HG02798 (cell line): ENCODE results near the gene ATXN7L1.

Experiments used
- ATAC-seq: cut with Tn5 transposase; IDR thresholded peaks from one replicate; pipeline ENCODE4 v1.9.1; 2021; ENCODE audit warnings: mild to moderate bottlenecking; ENCODE audit not compliant: unreplicated experiment, poor library complexity

The ATXN7L1 gene

GRCh38 chr7:105830405-105831301 is 45.7 kb downstream of the ATXN7L1 start:
- ATAC-seq: no peak

- no peak for ATAC-seq
Measured at GRCh38 chr7:105829681-105830322, 46.6 kb downstream of the ATXN7L1 start.

GRCh38 chr7:105828141-105828540 is 48.3 kb downstream of the ATXN7L1 start:
- ATAC-seq: no peak

- ATAC-seq: no peak
Measured at GRCh38 chr7:105827151-105827875, 49.1 kb downstream of the ATXN7L1 start.

- ATAC-seq: no peak
Measured at GRCh38 chr7:105826143-105826542, 50.3 kb downstream of the ATXN7L1 start.

GRCh38 chr7:105825371-105825770 is 51.0 kb downstream of the ATXN7L1 start:
- no peak for ATAC-seq

- no peak for ATAC-seq
Measured at GRCh38 chr7:105822806-105823205, 53.6 kb downstream of the ATXN7L1 start.

GRCh38 chr7:105821527-105821926 is 54.9 kb downstream of the ATXN7L1 start:
- ATAC-seq: no peak

GRCh38 chr7:105820363-105821066 is 55.9 kb downstream of the ATXN7L1 start:
- ATAC-seq: no peak

- no peak for ATAC-seq
Measured at GRCh38 chr7:105819559-105819958, 56.8 kb downstream of the ATXN7L1 start.

GRCh38 chr7:105816954-105817615 is 59.3 kb downstream of the ATXN7L1 start:
- ATAC-seq: no peak

- no peak for ATAC-seq
Measured at GRCh38 chr7:105816266-105816843, 60.0 kb downstream of the ATXN7L1 start.

- no peak for ATAC-seq
Measured at GRCh38 chr7:105815576-105815975, 60.8 kb downstream of the ATXN7L1 start.

- no peak for ATAC-seq
Measured at GRCh38 chr7:105814481-105814880, 61.9 kb downstream of the ATXN7L1 start.

GRCh38 chr7:105811189-105811847 is 65.1 kb downstream of the ATXN7L1 start:
- ATAC-seq: no peak

- ATAC-seq: no peak
Measured at GRCh38 chr7:105810556-105810955, 65.8 kb downstream of the ATXN7L1 start.

- peak; percentile 98 for ATAC-seq
Measured at GRCh38 chr7:105808703-105809590, 67.5 kb downstream of the ATXN7L1 start.

- no peak for ATAC-seq
Measured at GRCh38 chr7:105808209-105808608, 68.2 kb downstream of the ATXN7L1 start.
